Kidney (tissue), 14 donors: ENCODE measurements around the gene SATB1. TPM values are rescaled to one million over a fixed set of nuclear protein-coding genes. Genes with fewer than 3 reads are reported as not detected.

Experiments
- DNase-seq, 5 donors: peaks; one replicate each; pipeline ENCODE4 v3.0.0-alpha.2; 2013 to 2020
- FAIRE-seq: peaks from 2 replicates; lab custom pipeline; 2012; peaks lifted over from hg19 to GRCh38; lab: Jason Lieb, UNC
- H3K27ac ChIP-seq, 2 donors: one replicate each; pipeline ENCODE4 v1.7.0; 2013; ENCODE audit warnings: low read depth in 2 of 2, low read length in 2 of 2, inconsistent platforms in 1 of 2
- H3K27me3 ChIP-seq: one replicate; pipeline ENCODE4 v1.7.1; 2013; ENCODE audit warnings: low read length, inconsistent platforms; ENCODE audit not compliant: control insufficient read depth, insufficient read depth
- H3K36me3 ChIP-seq, 3 donors: one replicate each; pipeline versions ENCODE4 v1.7.0 to v1.7.1; 2013; ENCODE audit warnings: low read length in 3 of 3, control low read depth in 1 of 3, inconsistent platforms in 1 of 3; ENCODE audit not compliant: insufficient read depth in 3 of 3, control insufficient read depth in 2 of 3
- H3K4me1 ChIP-seq, 3 donors: one replicate each; pipeline versions ENCODE4 v1.7.0 to v1.7.1; 2013; ENCODE audit warnings: low read length in 3 of 3, inconsistent platforms in 1 of 3, low read depth in 1 of 3; ENCODE audit not compliant: control insufficient read depth in 2 of 3, insufficient read depth in 2 of 3
- H3K4me3 ChIP-seq, 3 donors: one replicate each; pipeline versions ENCODE4 v1.7.0 to v1.8.1; 2013; ENCODE audit warnings: low read length in 3 of 3, control low read depth in 1 of 3, inconsistent platforms in 1 of 3
- H3K9ac ChIP-seq, 3 donors: one replicate each; pipeline versions ENCODE4 v1.7.0 to v1.7.1; 2013; ENCODE audit warnings: low read length in 3 of 3, control low read depth in 1 of 3, inconsistent platforms in 1 of 3
- H3K9me3 ChIP-seq, 3 donors: one replicate each; pipeline versions ENCODE4 v1.7.0 to v1.7.1; 2013; ENCODE audit warnings: low read length in 3 of 3, control low read depth in 1 of 3, inconsistent platforms in 1 of 3; ENCODE audit not compliant: control insufficient read depth in 2 of 3, insufficient read depth in 1 of 3
- CTCF ChIP-seq: IDR thresholded peaks from 3 replicates; pipeline ENCODE4 v1.5.1; 2012; ENCODE audit warnings: mild to moderate bottlenecking, moderate library complexity, borderline replicate concordance; ENCODE audit not compliant: insufficient read depth; ENCODE audit errors: extremely low read depth
- intact Hi-C: fragments of 100-400 bp; cut with DNase I; formaldehyde crosslinking; loops from one replicate; pipeline ENCODE4 v1.11.1; 2022
- polyA plus RNA-seq: library from polyadenylated mRNA; stranded (reverse); fragments of 350-450 nt; fragmentation: Illumina TruSeq; extraction: RNeasy Lipid Tissue Mini Kit (QIAGEN cat#74804); gene quantifications from one replicate; pipeline ENCODE4 v1.2.3, GENCODE V29; 2014; ENCODE audit warnings: low read depth, low replicate concordance; ENCODE audit not compliant: insufficient read depth
- total RNA-seq: library from RNA; stranded (reverse); fragmentation: NEBNext Ultra II Directional; extraction: Animal tissue kit (Norgen Biotek cat#: 25700); gene quantifications from one replicate; pipeline ENCODE4 v1.2.1, GENCODE V29; 2021
- donor health status: control.
- donor health status: control.
- donor health status: control.
- donor health status: control.
- donor health status: control.
- donor health status: DM: yes; HTN: yes; CAD: no.
- donor health status: Normal renal cell carcinoma (clear cell type).

Gene SATB1
- total and polyA plus RNA-seq, 2 donors from 2014 or later = 6.2 to 22.2 TPM

GRCh38 chr3:18307529-18307928 lies 117.6 kb downstream of the SATB1 start:
- no peak for FAIRE-seq

GRCh38 chr3:18302517-18302916 lies 122.6 kb downstream of the SATB1 start:
- no peak for FAIRE-seq

More at GRCh38 chr3:18307529-18307928, 117.6 kb downstream of the SATB1 start:
- TF ChIP-seq CTCF = no peak
- no peak for DNase-seq
- no peak overlapping the region for H3K9ac ChIP-seq
- no peak overlapping the region for H3K4me3 ChIP-seq
- no peaks in the 10 kb centered on the region for H3K36me3 ChIP-seq
- no peaks in the 10 kb centered on the region for H3K4me1 ChIP-seq
- no peaks in the 10 kb centered on the region for H3K9me3 ChIP-seq
- no peaks in the 10 kb centered on the region for H3K27me3 ChIP-seq
- H3K27ac ChIP-seq = no peak overlapping the region
- intact Hi-C loops = no loop called here

GRCh38 chr3:18301781-18302180 lies 123.4 kb downstream of the SATB1 start:
- no peak for DNase-seq
- no peak for TF ChIP-seq CTCF
- H3K9me3 ChIP-seq = peaks cover 0 to 7% (median 0%) of the 10 kb centered on the region in 3 donors
- H3K4me3 ChIP-seq = no peak overlapping the region
- H3K9ac ChIP-seq = no peak overlapping the region
- H3K27me3 ChIP-seq = no peaks in the 10 kb centered on the region
- intact Hi-C loops = no loop called here
- no peak for FAIRE-seq
- H3K27ac ChIP-seq = no peak overlapping the region
- H3K36me3 ChIP-seq = no peaks in the 10 kb centered on the region
- H3K4me1 ChIP-seq = no peaks in the 10 kb centered on the region

More at GRCh38 chr3:18302517-18302916, 122.6 kb downstream of the SATB1 start:
- H3K36me3 ChIP-seq = no peaks in the 10 kb centered on the region
- no peaks in the 10 kb centered on the region for H3K9me3 ChIP-seq
- no peak overlapping the region for H3K4me3 ChIP-seq
- DNase-seq = no peak
- H3K4me1 ChIP-seq = no peaks in the 10 kb centered on the region
- no peak for TF ChIP-seq CTCF
- intact Hi-C loops = no loop called here
- no peaks in the 10 kb centered on the region for H3K27me3 ChIP-seq
- H3K9ac ChIP-seq = no peak overlapping the region
- H3K27ac ChIP-seq = no peak overlapping the region

- Histone ChIP-seq H3K36me3 (no peaks in the 10 kb centered on the region), H3K27ac (no peak overlapping the region), H3K9ac (no peak overlapping the region), H3K4me3 (no peak overlapping the region), H3K4me1 (no peaks in the 10 kb centered on the region), H3K27me3 (no peaks in the 10 kb centered on the region), H3K9me3 (peaks cover 0 to 8% (median 0%) of the 10 kb centered on the region in 3 donors)
- DNase-seq (no peak), FAIRE-seq (no peak)
- intact Hi-C loops = no loop called here
- TF ChIP-seq CTCF = no peak
Measured at GRCh38 chr3:18300916-18301315, 124.2 kb downstream of the SATB1 start.
